ENCODE measurements around the gene RPSA. TPM values are rescaled to one million over a fixed set of nuclear protein-coding genes. Genes with fewer than 3 reads are reported as not detected.
A peak's percentile ranks its signal among the peaks of the same experiment; 100 is the strongest.

RPSA gene
- total RNA-seq, 1 donor: 1,413 TPM

DNA sequence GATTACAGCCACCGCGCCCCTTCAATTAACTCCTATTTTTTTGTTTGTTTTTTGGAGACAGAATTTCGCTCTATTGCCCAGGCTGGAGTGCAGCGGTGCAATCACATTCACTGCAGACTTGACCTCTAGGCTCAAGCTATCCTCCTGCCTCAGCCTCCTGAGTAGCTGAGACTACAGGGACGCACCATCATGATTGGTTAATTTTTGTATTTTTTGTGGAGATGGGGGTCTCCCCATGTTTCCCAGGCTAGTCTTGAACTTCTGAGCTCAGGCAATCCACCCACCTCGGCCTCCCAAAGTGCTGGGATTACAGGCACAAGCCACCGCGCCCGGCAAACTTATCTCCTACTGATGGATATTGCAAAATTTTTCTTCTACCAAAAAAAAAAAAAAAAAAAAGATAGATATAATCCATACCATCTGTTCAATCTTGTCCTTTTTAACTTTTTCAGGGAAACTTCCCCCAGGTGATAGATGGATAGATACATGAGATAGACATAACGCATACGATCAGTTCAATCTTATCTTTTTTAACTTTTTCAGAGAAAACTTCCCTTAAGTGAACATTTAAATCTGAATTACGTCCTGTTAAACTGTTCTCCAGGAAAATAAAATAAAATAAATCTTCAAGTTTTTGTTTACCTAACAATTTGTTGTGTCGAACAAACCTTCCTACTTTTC lies 693 bp upstream of the RPSA start:
- TF ChIP-seq, protein P1, sequence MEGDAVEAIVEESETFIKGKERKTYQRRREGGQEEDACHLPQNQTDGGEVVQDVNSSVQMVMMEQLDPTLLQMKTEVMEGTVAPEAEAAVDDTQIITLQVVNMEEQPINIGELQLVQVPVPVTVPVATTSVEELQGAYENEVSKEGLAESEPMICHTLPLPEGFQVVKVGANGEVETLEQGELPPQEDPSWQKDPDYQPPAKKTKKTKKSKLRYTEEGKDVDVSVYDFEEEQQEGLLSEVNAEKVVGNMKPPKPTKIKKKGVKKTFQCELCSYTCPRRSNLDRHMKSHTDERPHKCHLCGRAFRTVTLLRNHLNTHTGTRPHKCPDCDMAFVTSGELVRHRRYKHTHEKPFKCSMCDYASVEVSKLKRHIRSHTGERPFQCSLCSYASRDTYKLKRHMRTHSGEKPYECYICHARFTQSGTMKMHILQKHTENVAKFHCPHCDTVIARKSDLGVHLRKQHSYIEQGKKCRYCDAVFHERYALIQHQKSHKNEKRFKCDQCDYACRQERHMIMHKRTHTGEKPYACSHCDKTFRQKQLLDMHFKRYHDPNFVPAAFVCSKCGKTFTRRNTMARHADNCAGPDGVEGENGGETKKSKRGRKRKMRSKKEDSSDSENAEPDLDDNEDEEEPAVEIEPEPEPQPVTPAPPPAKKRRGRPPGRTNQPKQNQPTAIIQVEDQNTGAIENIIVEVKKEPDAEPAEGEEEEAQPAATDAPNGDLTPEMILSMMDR (IDR thresholded peaks at IDR 0.05; ENCODE audit: insufficient read depth, low read length): no peak
- DNase-seq (ENCODE audit: low read depth): no peak
- peak overlapping the region; percentile 90 for H3K4me3 ChIP-seq (ENCODE audit: low read depth, low read length)

GRCh38 chr3:39407259-39407629 lies 724 bp downstream of the RPSA start:
- TF ChIP-seq, protein P1 (IDR thresholded peaks at IDR 0.05; ENCODE audit: insufficient read depth, low read length): no peak
- peak overlapping the region; percentile 90 for H3K4me3 ChIP-seq (ENCODE audit: low read depth, low read length)
- DNase-seq (ENCODE audit: low read depth): peak; percentile 37

GRCh38 chr3:39407773-39408492 lies 1.4 kb downstream of the RPSA start:
- peak; percentile 65 for DNase-seq (ENCODE audit: low read depth)
- TF ChIP-seq, protein P1 (IDR thresholded peaks at IDR 0.05; ENCODE audit: insufficient read depth, low read length): no peak
- peak overlapping the region; percentile 90 for H3K4me3 ChIP-seq (ENCODE audit: low read depth, low read length)

DNA sequence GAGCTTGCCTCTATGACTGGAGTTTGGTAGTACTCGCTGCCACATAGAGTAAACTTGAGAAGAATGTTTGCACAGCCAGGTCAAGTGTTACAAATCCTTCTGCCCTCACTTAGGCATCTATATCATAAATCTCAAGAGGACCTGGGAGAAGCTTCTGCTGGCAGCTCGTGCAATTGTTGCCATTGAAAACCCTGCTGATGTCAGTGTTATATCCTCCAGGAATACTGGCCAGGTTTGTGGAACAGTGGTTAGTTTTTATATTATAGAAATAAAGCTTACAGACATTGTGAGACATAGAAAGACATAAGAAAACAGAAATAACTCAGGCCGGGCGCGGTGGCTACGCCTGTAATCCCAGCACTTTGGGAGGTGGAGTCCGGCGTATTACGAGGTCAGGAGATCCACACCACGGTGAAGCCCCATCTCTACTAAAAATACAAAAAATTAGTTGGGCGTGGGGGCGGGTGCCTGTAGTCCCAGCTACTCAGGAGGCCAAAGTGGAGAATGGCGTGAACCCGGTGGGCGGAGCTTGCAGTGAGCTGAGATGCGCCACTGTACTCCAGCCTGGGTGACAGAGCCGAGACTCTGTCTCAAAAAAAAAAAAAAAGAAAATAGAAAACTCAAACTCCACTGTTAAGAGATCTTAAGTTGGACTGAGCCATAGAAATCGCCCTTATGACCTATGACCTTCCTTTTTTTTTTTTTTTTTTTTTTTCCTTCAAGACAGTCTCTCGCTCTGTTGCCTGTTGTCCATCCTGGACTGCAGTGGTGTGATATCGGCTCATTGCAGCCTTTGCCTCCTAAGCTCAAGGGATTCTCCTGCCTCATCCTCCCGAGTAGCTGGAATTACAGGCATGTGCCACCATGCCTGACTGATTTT lies 2.2 kb downstream of the RPSA start:
- peak overlapping the region; percentile 90 for H3K4me3 ChIP-seq (ENCODE audit: low read depth, low read length)
- TF ChIP-seq, protein P1 (IDR thresholded peaks at IDR 0.05; ENCODE audit: insufficient read depth, low read length): no peak
- no peak for DNase-seq (ENCODE audit: low read depth)

DNA sequence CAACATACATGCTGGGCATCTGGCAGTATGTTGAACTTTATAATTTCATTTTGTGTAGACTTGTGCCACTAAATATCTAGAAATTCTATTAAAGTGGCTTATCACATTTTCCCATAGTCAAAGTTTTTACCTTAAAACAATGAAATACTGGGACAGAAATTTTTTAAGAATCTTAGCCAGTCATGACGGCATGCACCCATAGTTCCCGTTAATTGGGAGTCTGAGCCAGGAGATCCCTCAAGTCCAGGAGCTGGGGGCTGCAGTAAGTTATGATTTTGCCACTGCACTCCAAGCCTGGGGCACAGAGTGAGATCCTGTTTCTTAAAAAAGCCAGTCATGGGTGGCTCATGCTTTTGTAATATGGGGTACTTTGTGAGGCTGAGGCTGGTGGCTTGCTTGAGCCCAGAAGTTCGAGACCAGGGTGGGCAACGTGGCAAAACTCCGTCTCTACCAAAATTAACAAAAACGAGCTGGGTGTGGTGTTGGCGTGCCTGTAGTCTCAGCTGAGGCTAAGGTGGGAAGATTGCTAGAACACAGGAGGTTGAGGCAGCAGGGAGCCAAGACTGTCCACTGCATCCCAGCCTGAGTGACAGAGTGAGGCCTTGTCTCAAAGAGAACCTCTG lies 3.1 kb downstream of the RPSA start:
- no peak overlapping the region for H3K4me3 ChIP-seq (ENCODE audit: low read depth, low read length)
- TF ChIP-seq, protein P1 (IDR thresholded peaks at IDR 0.05; ENCODE audit: insufficient read depth, low read length): no peak
- DNase-seq (ENCODE audit: low read depth): no peak

GRCh38 chr3:39410893-39411292 lies 4.4 kb downstream of the RPSA start:
- DNase-seq (ENCODE audit: low read depth): no peak
- TF ChIP-seq, protein P1 (IDR thresholded peaks at IDR 0.05; ENCODE audit: insufficient read depth, low read length): no peak
- no peak overlapping the region for H3K4me3 ChIP-seq (ENCODE audit: low read depth, low read length)
